Activated CD8-positive, alpha-beta memory T cell treated with anti-CD3 and anti-CD28 coated beads for 36 hours (primary cell): Measurements from ENCODE around the gene PC. TPM values are rescaled to one million over a fixed set of nuclear protein-coding genes. Genes with fewer than 3 reads are reported as not detected.
"Not testable (repeated sequence)": the region's sequence is repeated elsewhere in the genome, so short reads cannot be mapped to it uniquely, and the experiment has no call there.

ENCODE experiments used
- CTCF ChIA-PET: fragments of 350-600 bp; sonication (Branson Sonifier 250); formaldehyde crosslinking; loops from one replicate; lab custom pipeline; 2021; ENCODE audit warnings: antibody characterized with exemption; lab: Charles Lee
- POLR2A ChIA-PET: fragments of 350-600 bp; sonication (Branson Sonifier 250); formaldehyde crosslinking; loops from one replicate; lab custom pipeline; 2021; ENCODE audit warnings: antibody characterized with exemption; lab: Charles Lee
- total RNA-seq, 2 experiments: library from RNA; stranded (reverse); gene quantifications; one replicate each; pipeline ENCODE4 v1.2.3, GENCODE V29; 2021

PC gene
- total RNA-seq, 2 experiments from 2014 or later, result 10.7 to 10.9 TPM

- POLR2A ChIA-PET, result no interaction called here
- CTCF ChIA-PET, result no interaction called here
These were observed 6.3 kb upstream of the PC start for GRCh38 chr11:66964495-66964894.

- ChIA-PET CTCF (interaction anchor here (0.6 kb wide), 1 partner anchor 285 kb away, joined by 3 read pairs; no protein-coding TSS in a partner anchor), POLR2A (interaction anchor here (0.5 kb wide), 1 partner anchor 20 kb away, joined by 6 read pairs; no protein-coding TSS in a partner anchor)
These were observed 4.6 kb upstream of the PC start for GRCh38 chr11:66962801-66963200.

- ChIA-PET POLR2A (interaction anchor here (0.5 kb wide), 1 partner anchor 19 kb away, joined by 6 read pairs; no protein-coding TSS in a partner anchor), CTCF (interaction anchor here (0.6 to 0.7 kb wide), 2 partner anchors 67 to 285 kb away, joined by 3 read pairs; no protein-coding TSS in a partner anchor)
These were observed 4.1 kb upstream of the PC start for GRCh38 chr11:66962247-66962646.

- POLR2A ChIA-PET, result not testable (repeated sequence)
- CTCF ChIA-PET, result interaction anchor here (0.7 kb wide), 1 partner anchor 67 kb away, joined by 3 read pairs; no protein-coding TSS in a partner anchor
These were observed 3.6 kb upstream of the PC start for GRCh38 chr11:66961691-66962213.

- POLR2A ChIA-PET, result interaction anchor here (0.6 to 1.1 kb wide), 2 partner anchors 11 to 493 kb away, joined by 3 to 5 read pairs; no protein-coding TSS in a partner anchor
- CTCF ChIA-PET, result interaction anchor here (0.9 to 1.2 kb wide), 4 partner anchors 9 to 63 kb away, joined by 3 to 4 read pairs (median 4); partner anchors contain the start of gene C11orf86
These were observed 732 bp upstream of the PC start for GRCh38 chr11:66958956-66959274.

- CTCF ChIA-PET, result interaction anchor here (0.9 kb wide), 1 partner anchor 584 kb away, joined by 3 read pairs; no protein-coding TSS in a partner anchor
- POLR2A ChIA-PET, result no interaction called here
These were observed 282 bp downstream of the PC start for GRCh38 chr11:66957971-66958231.

- POLR2A ChIA-PET, result interaction anchor here (1.3 kb wide), 1 partner anchor 14 kb away, joined by 3 read pairs; no protein-coding TSS in a partner anchor
These were observed 1.4 kb downstream of the PC start for GRCh38 chr11:66956689-66957290.

GRCh38 chr11:66953081-66953833, 4.9 kb downstream of the PC start:
- ChIA-PET CTCF (no interaction called here), POLR2A (no interaction called here)

More at GRCh38 chr11:66956689-66957290, 1.4 kb downstream of the PC start:
- CTCF ChIA-PET, result interaction anchor here (0.6 kb wide), 1 partner anchor 245 kb away, joined by 3 read pairs; no protein-coding TSS in a partner anchor

- CTCF ChIA-PET, result interaction anchor here (0.6 kb wide), 1 partner anchor 248 kb away, joined by 3 read pairs; no protein-coding TSS in a partner anchor
- POLR2A ChIA-PET, result no interaction called here
These were observed 6.3 kb downstream of the PC start for GRCh38 chr11:66951927-66952337.

GRCh38 chr11:66951135-66951534, 7.0 kb downstream of the PC start:
- ChIA-PET POLR2A (no interaction called here), CTCF (interaction anchor here (0.6 kb wide), 1 partner anchor 248 kb away, joined by 3 read pairs; no protein-coding TSS in a partner anchor)

- POLR2A ChIA-PET, result no interaction called here
- CTCF ChIA-PET, result interaction anchor here (0.8 kb wide), 1 partner anchor 66 kb away, joined by 3 read pairs; no protein-coding TSS in a partner anchor
These were observed 8.1 kb downstream of the PC start for GRCh38 chr11:66950112-66950535.

GRCh38 chr11:66938582-66939135, 19.5 kb downstream of the PC start:
- ChIA-PET CTCF (no interaction called here), POLR2A (no interaction called here)

- POLR2A ChIA-PET, result no interaction called here
These were observed 20.9 kb downstream of the PC start for GRCh38 chr11:66937193-66937733.

GRCh38 chr11:66936311-66936711, 21.9 kb downstream of the PC start:
- POLR2A ChIA-PET, result no interaction called here
- CTCF ChIA-PET, result no interaction called here

More at GRCh38 chr11:66937193-66937733, 20.9 kb downstream of the PC start:
- CTCF ChIA-PET, result interaction anchor here (1.0 kb wide), 1 partner anchor 39 kb away, joined by 3 read pairs; no protein-coding TSS in a partner anchor

GRCh38 chr11:66934950-66935779, 23.0 kb downstream of the PC start:
- ChIA-PET CTCF (interaction anchor here (0.6 kb wide), 2 partner anchors 44 to 364 kb away, joined by 3 to 4 read pairs; no protein-coding TSS in a partner anchor), POLR2A (no interaction called here)

- CTCF ChIA-PET, result interaction anchor here (0.5 kb wide), 1 partner anchor 174 kb away, joined by 3 read pairs; no protein-coding TSS in a partner anchor
- POLR2A ChIA-PET, result no interaction called here
These were observed 24.7 kb downstream of the PC start for GRCh38 chr11:66933531-66933930.

- ChIA-PET POLR2A (no interaction called here), CTCF (interaction anchor here (1.0 kb wide), 1 partner anchor 98 kb away, joined by 4 read pairs; no protein-coding TSS in a partner anchor)
These were observed 25.6 kb downstream of the PC start for GRCh38 chr11:66932543-66932942.

GRCh38 chr11:66929753-66930152, 28.4 kb downstream of the PC start:
- CTCF ChIA-PET, result no interaction called here

More at GRCh38 chr11:66929753-66930152, 28.4 kb downstream of the PC start:
- POLR2A ChIA-PET, result no interaction called here
